H1 (cell line): Measurements from ENCODE around the gene SH2D1B. TPM values are rescaled to one million over a fixed set of nuclear protein-coding genes. Genes with fewer than 3 reads are reported as not detected.

ENCODE experiments used
- CEBPB ChIP-seq: IDR thresholded peaks from 2 replicates; pipeline ENCODE4 v1.6.1; 2012; ENCODE audit warnings: low read depth, low read length
- CHD2 ChIP-seq: IDR thresholded peaks from 2 replicates; pipeline ENCODE4 v1.6.1; 2012; ENCODE audit warnings: low read length, improper control_type of control experiment
- EZH2 ChIP-seq: fragments of 200-600 bp; sonication (generic); IDR thresholded peaks from 2 replicates; pipeline ENCODE4 v1.7.1; 2012; ENCODE audit warnings: low read depth, mild to moderate bottlenecking, moderate library complexity, low read length, inconsistent platforms; ENCODE audit not compliant: severe bottlenecking
- HDAC6 ChIP-seq: IDR thresholded peaks from one replicate; pipeline ENCODE4 v1.7.1; 2012; ENCODE audit warnings: low read depth, mild to moderate bottlenecking, inconsistent platforms, low read length, moderate library complexity
- NRF1 ChIP-seq: IDR thresholded peaks from 2 replicates; pipeline ENCODE4 v1.6.1; 2011; ENCODE audit warnings: mild to moderate bottlenecking, low read depth, low read length, improper control_type of control experiment
- SIN3A ChIP-seq, 2 experiments: IDR thresholded peaks in 1 of 2; conservative IDR thresholded peaks in 1 of 2; 2 replicates each; pipeline ENCODE4 v1.6.1; 2011 to 2012; ENCODE audit warnings: low read length in 2 of 2, improper control_type of control experiment in 1 of 2, low read depth in 1 of 2, mild to moderate bottlenecking in 1 of 2
- polyA plus RNA-seq, 7 experiments: library from polyadenylated mRNA; depleted of rRNA in 3 of 7; stranded (reverse) in 5 of 7; unstranded in 2 of 7; fragments of >200 nt in 5 of 7; fragments of 200-250 nt in 2 of 7; gene quantifications; 1 replicate in 5 of 7; 2 replicates in 1 of 7; 4 replicates in 1 of 7; pipeline versions ENCODE4 v1.2.1 to v1.2.3, GENCODE V29; 2011 to 2013; ENCODE audit warnings: missing spikeins in 2 of 7, mixed read lengths in 2 of 7
- total RNA-seq: library from RNA; stranded (reverse); fragmentation: NEBNext Ultra II Directional; extraction: Animal tissue kit (Norgen Biotek cat#: 25700); gene quantifications from 2 replicates; pipeline ENCODE4 v1.2.1, GENCODE V29; 2021
- TF ChIP-seq, protein P1 (sequence below): fragments of 300-600 bp; sonication (generic); IDR thresholded peaks from 2 replicates; pipeline ENCODE4 v1.7.1; 2012; ENCODE audit warnings: low read length, moderate library complexity, mild to moderate bottlenecking, inconsistent platforms; ENCODE audit not compliant: insufficient replicate concordance
- TF ChIP-seq, protein P2 (sequence below), 3 experiments: IDR thresholded peaks; 1 replicate in 2 of 3; 2 replicates in 1 of 3; pipeline versions ENCODE4 v1.5.1 to v1.6.1; 2011; ENCODE audit warnings: low read length in 3 of 3, mild to moderate bottlenecking in 3 of 3, inconsistent platforms in 2 of 3, low read depth in 1 of 3, moderate library complexity in 1 of 3; ENCODE audit not compliant: insufficient read depth in 1 of 3; ENCODE audit errors: control extremely low read depth in 1 of 3

SH2D1B gene
- total and polyA plus RNA-seq, 2 of the 8 experiments (the other 6 are each of a cell fraction or from before 2014, with no cell fraction given): not detected

DNA sequence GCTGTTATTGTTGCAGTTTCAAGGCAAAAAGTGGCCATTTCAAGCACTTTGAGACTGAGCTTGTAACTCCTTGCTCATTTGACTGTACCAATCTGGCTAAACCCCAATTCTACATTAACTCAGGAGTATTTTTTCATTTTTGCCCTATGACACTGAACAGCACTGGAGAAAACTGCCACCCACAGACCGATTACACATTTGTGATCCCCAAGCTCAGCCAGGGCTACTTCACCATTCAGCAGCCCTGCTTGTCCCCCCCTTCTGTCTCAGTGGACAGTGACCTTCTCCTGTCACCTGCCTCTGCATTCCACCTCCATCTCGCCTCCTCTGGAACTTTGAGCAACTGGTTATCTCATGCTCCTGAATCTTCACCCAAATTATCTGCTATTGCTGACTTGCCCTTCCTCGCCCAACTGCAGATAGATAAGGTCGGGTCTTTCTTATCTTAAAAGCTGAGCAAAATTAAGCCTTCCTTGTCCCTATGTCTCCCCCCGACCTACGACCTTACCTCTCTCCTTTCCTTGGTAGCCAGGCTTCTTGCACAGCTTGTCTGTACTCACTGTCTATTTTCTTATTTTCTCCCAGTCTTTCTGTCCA is 60.6 kb downstream of the SH2D1B start (continued):
- TF ChIP-seq, protein P1, sequence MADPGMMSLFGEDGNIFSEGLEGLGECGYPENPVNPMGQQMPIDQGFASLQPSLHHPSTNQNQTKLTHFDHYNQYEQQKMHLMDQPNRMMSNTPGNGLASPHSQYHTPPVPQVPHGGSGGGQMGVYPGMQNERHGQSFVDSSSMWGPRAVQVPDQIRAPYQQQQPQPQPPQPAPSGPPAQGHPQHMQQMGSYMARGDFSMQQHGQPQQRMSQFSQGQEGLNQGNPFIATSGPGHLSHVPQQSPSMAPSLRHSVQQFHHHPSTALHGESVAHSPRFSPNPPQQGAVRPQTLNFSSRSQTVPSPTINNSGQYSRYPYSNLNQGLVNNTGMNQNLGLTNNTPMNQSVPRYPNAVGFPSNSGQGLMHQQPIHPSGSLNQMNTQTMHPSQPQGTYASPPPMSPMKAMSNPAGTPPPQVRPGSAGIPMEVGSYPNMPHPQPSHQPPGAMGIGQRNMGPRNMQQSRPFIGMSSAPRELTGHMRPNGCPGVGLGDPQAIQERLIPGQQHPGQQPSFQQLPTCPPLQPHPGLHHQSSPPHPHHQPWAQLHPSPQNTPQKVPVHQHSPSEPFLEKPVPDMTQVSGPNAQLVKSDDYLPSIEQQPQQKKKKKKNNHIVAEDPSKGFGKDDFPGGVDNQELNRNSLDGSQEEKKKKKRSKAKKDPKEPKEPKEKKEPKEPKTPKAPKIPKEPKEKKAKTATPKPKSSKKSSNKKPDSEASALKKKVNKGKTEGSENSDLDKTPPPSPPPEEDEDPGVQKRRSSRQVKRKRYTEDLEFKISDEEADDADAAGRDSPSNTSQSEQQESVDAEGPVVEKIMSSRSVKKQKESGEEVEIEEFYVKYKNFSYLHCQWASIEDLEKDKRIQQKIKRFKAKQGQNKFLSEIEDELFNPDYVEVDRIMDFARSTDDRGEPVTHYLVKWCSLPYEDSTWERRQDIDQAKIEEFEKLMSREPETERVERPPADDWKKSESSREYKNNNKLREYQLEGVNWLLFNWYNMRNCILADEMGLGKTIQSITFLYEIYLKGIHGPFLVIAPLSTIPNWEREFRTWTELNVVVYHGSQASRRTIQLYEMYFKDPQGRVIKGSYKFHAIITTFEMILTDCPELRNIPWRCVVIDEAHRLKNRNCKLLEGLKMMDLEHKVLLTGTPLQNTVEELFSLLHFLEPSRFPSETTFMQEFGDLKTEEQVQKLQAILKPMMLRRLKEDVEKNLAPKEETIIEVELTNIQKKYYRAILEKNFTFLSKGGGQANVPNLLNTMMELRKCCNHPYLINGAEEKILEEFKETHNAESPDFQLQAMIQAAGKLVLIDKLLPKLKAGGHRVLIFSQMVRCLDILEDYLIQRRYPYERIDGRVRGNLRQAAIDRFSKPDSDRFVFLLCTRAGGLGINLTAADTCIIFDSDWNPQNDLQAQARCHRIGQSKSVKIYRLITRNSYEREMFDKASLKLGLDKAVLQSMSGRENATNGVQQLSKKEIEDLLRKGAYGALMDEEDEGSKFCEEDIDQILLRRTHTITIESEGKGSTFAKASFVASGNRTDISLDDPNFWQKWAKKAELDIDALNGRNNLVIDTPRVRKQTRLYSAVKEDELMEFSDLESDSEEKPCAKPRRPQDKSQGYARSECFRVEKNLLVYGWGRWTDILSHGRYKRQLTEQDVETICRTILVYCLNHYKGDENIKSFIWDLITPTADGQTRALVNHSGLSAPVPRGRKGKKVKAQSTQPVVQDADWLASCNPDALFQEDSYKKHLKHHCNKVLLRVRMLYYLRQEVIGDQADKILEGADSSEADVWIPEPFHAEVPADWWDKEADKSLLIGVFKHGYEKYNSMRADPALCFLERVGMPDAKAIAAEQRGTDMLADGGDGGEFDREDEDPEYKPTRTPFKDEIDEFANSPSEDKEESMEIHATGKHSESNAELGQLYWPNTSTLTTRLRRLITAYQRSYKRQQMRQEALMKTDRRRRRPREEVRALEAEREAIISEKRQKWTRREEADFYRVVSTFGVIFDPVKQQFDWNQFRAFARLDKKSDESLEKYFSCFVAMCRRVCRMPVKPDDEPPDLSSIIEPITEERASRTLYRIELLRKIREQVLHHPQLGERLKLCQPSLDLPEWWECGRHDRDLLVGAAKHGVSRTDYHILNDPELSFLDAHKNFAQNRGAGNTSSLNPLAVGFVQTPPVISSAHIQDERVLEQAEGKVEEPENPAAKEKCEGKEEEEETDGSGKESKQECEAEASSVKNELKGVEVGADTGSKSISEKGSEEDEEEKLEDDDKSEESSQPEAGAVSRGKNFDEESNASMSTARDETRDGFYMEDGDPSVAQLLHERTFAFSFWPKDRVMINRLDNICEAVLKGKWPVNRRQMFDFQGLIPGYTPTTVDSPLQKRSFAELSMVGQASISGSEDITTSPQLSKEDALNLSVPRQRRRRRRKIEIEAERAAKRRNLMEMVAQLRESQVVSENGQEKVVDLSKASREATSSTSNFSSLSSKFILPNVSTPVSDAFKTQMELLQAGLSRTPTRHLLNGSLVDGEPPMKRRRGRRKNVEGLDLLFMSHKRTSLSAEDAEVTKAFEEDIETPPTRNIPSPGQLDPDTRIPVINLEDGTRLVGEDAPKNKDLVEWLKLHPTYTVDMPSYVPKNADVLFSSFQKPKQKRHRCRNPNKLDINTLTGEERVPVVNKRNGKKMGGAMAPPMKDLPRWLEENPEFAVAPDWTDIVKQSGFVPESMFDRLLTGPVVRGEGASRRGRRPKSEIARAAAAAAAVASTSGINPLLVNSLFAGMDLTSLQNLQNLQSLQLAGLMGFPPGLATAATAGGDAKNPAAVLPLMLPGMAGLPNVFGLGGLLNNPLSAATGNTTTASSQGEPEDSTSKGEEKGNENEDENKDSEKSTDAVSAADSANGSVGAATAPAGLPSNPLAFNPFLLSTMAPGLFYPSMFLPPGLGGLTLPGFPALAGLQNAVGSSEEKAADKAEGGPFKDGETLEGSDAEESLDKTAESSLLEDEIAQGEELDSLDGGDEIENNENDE: no peak
- no peak for TF ChIP-seq CHD2
- TF ChIP-seq SIN3A (conservative IDR thresholded peaks at IDR 0.05 in 1 of 2, IDR thresholded peaks at IDR 0.05 in 1 of 2; ENCODE audit: low read depth in 1 of 2, low read length in 2 of 2): no peak
- no peak for TF ChIP-seq HDAC6
- TF ChIP-seq, protein P2, sequence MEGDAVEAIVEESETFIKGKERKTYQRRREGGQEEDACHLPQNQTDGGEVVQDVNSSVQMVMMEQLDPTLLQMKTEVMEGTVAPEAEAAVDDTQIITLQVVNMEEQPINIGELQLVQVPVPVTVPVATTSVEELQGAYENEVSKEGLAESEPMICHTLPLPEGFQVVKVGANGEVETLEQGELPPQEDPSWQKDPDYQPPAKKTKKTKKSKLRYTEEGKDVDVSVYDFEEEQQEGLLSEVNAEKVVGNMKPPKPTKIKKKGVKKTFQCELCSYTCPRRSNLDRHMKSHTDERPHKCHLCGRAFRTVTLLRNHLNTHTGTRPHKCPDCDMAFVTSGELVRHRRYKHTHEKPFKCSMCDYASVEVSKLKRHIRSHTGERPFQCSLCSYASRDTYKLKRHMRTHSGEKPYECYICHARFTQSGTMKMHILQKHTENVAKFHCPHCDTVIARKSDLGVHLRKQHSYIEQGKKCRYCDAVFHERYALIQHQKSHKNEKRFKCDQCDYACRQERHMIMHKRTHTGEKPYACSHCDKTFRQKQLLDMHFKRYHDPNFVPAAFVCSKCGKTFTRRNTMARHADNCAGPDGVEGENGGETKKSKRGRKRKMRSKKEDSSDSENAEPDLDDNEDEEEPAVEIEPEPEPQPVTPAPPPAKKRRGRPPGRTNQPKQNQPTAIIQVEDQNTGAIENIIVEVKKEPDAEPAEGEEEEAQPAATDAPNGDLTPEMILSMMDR (IDR thresholded peaks at IDR 0.05; ENCODE audit: control extremely low read depth in 1 of 3, insufficient read depth in 1 of 3, low read depth in 1 of 3, low read length in 3 of 3): no peak
- no peak for TF ChIP-seq EZH2
- no peak for TF ChIP-seq CEBPB
- no peak for TF ChIP-seq NRF1
